AG09309 (cell line): Measurements from ENCODE around the gene RABGAP1L.

ENCODE experiments used
- DNase-seq: peaks from one replicate; pipeline ENCODE4 v3.0.0-alpha.2; 2010; ENCODE audit warnings: low read depth
- H3K4me3 ChIP-seq: 2 replicates; pipeline ENCODE4 v1.5.1; 2011; ENCODE audit warnings: mild to moderate bottlenecking, low read depth, low read length, moderate library complexity; ENCODE audit not compliant: control insufficient read depth
- TF ChIP-seq, protein P1 (sequence below): IDR thresholded peaks from 2 replicates; pipeline ENCODE4 v1.5.1; 2011; ENCODE audit warnings: mild to moderate bottlenecking, low read depth, low read length, inconsistent platforms; ENCODE audit not compliant: insufficient read depth, control insufficient read depth; ENCODE audit errors: missing control alignments

RABGAP1L gene

GRCh38 chr1:174156437-174156836 is 2.9 kb upstream of the RABGAP1L start:
- no peak overlapping the region for H3K4me3 ChIP-seq
- TF ChIP-seq, protein P1, sequence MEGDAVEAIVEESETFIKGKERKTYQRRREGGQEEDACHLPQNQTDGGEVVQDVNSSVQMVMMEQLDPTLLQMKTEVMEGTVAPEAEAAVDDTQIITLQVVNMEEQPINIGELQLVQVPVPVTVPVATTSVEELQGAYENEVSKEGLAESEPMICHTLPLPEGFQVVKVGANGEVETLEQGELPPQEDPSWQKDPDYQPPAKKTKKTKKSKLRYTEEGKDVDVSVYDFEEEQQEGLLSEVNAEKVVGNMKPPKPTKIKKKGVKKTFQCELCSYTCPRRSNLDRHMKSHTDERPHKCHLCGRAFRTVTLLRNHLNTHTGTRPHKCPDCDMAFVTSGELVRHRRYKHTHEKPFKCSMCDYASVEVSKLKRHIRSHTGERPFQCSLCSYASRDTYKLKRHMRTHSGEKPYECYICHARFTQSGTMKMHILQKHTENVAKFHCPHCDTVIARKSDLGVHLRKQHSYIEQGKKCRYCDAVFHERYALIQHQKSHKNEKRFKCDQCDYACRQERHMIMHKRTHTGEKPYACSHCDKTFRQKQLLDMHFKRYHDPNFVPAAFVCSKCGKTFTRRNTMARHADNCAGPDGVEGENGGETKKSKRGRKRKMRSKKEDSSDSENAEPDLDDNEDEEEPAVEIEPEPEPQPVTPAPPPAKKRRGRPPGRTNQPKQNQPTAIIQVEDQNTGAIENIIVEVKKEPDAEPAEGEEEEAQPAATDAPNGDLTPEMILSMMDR: no peak

DNA sequence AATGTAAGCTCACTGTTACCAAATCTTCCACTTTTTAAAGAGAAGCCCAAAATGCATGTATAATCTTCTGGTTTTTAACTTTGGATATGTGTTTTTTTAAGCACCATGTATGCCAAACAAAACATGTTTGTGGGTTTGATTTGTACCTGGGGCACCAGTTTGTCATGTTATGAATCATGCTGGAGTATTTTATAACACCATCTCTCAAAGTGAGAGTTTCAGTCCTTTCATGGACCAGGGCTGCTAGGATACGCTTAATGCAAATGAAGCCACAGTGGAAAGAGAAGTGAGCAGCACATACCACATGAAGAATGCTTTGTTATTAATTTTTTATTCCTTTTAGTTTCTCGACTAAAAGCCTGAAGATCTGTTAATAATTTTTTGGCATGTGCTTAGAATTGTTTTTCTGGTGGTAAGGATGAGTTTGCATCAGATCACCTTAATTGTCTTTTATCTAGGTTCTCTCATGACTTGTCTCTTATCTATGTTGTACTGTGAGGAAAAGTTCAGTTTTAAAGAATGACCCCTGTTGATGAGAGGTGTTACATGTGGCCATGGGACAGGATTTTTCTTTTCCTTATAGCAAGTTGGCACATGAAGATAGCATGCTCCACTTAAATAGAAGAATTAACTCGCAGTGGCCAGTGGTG is 2.0 kb upstream of the RABGAP1L start:
- no peak for DNase-seq
- no peak overlapping the region for H3K4me3 ChIP-seq
- TF ChIP-seq, protein P1: no peak

More at GRCh38 chr1:174156437-174156836, 2.9 kb upstream of the RABGAP1L start:
- DNase-seq: no peak

- TF ChIP-seq, protein P1: no peak
- peak overlapping the region; percentile 47 for H3K4me3 ChIP-seq
- no peak for DNase-seq
These were observed 511 bp upstream of the RABGAP1L start for GRCh38 chr1:174158767-174159251.

- DNase-seq: no peak
- peak overlapping the region; percentile 94 for H3K4me3 ChIP-seq
- TF ChIP-seq, protein P1: no peak
These were observed 771 bp downstream of the RABGAP1L start for GRCh38 chr1:174160109-174160473.

GRCh38 chr1:174160603-174161002 is 1.3 kb downstream of the RABGAP1L start:
- DNase-seq: no peak
- H3K4me3 ChIP-seq: peak overlapping the region; percentile 94
- TF ChIP-seq, protein P1: no peak

DNA sequence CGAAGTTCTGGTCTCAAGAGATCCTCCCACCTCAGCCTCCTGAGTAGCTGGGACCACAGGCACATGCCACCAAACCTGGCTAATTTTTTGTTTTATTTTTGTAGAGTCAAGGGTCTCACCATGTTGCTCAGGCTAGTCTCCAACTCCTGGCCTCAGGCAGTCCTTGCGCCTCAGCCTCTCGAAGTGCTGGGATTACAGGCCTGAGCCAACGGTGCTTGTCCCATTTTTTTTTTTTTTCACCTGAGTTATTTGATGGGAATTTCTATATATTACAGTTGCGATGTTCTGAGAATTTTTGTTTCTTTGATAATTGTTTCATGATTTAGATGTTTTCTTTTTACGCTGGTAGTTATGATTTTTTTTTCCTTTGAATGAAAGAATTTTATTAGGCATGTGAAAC is 2.5 kb downstream of the RABGAP1L start:
- no peak overlapping the region for H3K4me3 ChIP-seq

More for the DNA sequence above, 2.5 kb downstream of the RABGAP1L start:
- no peak for DNase-seq
- TF ChIP-seq, protein P1: no peak
